ENCODE results near the gene CCDC9. TPM values are rescaled to one million over a fixed set of nuclear protein-coding genes. Genes with fewer than 3 reads are reported as not detected.

Gene CCDC9
- total and polyA plus RNA-seq, 2 of the 13 experiments (the other 11 are each of a cell fraction or from before 2014, with no cell fraction given) = 2.9 to 6.3 TPM

DNA sequence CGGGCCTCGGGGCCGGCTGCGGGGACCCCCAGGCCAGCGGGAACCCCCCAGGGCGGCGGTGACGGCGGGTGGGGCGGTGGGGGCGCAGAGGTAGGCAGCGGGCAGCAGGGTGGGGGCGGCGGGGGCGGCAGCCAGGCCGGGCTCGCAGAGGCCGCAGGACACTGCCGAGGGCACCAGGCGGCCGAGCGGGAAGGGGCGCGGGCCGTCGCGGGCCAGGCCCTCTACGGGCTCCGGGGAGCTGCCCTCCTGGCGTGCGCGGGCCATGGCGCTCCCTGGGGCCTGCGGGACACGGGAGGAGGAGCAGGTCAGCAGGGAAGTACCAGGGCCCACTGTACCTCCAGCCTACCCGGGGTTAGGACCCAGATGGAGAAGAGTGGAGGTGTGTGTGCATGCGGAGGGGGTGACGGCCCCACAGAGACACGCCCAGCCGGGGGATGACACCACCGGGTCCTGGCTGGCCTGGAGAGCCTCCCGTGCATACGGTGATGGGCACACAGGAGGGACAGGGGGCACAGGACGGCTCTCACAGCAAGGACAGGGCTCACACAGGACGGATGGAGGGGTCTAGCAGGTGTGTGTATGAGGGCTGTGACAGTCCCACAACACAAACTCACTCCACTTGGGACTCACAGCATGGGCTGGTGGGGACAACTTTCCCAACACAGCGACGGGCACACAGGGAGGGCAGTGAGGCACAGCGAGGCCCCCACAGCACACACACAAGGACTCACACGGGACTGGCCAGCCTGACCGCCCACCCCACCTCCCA, 28.0 kb upstream of the CCDC9 start (continued):
- no peak for TF ChIP-seq ZNF781 (CRISPR knock-in tag; IDR thresholded peaks at IDR 0.05; ENCODE audit: borderline replicate concordance, not compliant biosample characterization)
- TF ChIP-seq, protein P1, sequence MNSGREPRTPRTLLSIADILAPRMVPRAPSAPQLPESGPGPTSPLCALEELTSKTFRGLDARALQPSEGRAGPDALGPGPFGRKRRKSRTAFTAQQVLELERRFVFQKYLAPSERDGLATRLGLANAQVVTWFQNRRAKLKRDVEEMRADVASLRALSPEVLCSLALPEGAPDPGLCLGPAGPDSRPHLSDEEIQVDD (CRISPR knock-in tag; IDR thresholded peaks at IDR 0.05; ENCODE audit: borderline replicate concordance) = no peak
- no peak for TF ChIP-seq ZNF652 (CRISPR knock-in tag; IDR thresholded peaks at IDR 0.05; ENCODE audit: borderline replicate concordance, low read depth)
- no peak for TF ChIP-seq NR2C2 (CRISPR knock-in tag; IDR thresholded peaks at IDR 0.05; ENCODE audit: borderline replicate concordance)
- TF ChIP-seq, protein P2, sequence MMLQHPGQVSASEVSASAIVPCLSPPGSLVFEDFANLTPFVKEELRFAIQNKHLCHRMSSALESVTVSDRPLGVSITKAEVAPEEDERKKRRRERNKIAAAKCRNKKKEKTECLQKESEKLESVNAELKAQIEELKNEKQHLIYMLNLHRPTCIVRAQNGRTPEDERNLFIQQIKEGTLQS (CRISPR knock-in tag; IDR thresholded peaks at IDR 0.05) = peak; percentile 24; the same call in 1 of the 2 replicates
- TF ChIP-seq ZC3H4 (CRISPR knock-in tag; IDR thresholded peaks at IDR 0.05; ENCODE audit: borderline replicate concordance) = 0 out of 2 replicates have a peak, but pooled peaks have one; percentile 50
- TF ChIP-seq, protein P3, sequence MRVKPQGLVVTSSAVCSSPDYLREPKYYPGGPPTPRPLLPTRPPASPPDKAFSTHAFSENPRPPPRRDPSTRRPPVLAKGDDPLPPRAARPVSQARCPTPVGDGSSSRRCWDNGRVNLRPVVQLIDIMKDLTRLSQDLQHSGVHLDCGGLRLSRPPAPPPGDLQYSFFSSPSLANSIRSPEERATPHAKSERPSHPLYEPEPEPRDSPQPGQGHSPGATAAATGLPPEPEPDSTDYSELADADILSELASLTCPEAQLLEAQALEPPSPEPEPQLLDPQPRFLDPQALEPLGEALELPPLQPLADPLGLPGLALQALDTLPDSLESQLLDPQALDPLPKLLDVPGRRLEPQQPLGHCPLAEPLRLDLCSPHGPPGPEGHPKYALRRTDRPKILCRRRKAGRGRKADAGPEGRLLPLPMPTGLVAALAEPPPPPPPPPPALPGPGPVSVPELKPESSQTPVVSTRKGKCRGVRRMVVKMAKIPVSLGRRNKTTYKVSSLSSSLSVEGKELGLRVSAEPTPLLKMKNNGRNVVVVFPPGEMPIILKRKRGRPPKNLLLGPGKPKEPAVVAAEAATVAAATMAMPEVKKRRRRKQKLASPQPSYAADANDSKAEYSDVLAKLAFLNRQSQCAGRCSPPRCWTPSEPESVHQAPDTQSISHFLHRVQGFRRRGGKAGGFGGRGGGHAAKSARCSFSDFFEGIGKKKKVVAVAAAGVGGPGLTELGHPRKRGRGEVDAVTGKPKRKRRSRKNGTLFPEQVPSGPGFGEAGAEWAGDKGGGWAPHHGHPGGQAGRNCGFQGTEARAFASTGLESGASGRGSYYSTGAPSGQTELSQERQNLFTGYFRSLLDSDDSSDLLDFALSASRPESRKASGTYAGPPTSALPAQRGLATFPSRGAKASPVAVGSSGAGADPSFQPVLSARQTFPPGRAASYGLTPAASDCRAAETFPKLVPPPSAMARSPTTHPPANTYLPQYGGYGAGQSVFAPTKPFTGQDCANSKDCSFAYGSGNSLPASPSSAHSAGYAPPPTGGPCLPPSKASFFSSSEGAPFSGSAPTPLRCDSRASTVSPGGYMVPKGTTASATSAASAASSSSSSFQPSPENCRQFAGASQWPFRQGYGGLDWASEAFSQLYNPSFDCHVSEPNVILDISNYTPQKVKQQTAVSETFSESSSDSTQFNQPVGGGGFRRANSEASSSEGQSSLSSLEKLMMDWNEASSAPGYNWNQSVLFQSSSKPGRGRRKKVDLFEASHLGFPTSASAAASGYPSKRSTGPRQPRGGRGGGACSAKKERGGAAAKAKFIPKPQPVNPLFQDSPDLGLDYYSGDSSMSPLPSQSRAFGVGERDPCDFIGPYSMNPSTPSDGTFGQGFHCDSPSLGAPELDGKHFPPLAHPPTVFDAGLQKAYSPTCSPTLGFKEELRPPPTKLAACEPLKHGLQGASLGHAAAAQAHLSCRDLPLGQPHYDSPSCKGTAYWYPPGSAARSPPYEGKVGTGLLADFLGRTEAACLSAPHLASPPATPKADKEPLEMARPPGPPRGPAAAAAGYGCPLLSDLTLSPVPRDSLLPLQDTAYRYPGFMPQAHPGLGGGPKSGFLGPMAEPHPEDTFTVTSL (CRISPR knock-in tag; IDR thresholded peaks at IDR 0.05; ENCODE audit: borderline replicate concordance) = no peak
- TF ChIP-seq ONECUT2 (CRISPR knock-in tag; IDR thresholded peaks at IDR 0.05) = no peak
- no peak for TF ChIP-seq ZFP90 (CRISPR knock-in tag; IDR thresholded peaks at IDR 0.05; ENCODE audit: borderline replicate concordance)
- TF ChIP-seq FOXO1 (CRISPR knock-in tag; IDR thresholded peaks at IDR 0.05) = peak; percentile 39; the same call in 1 of the 2 replicates
- peak; percentile 34; the same call in 1 of the 2 replicates for TF ChIP-seq TBX2 (CRISPR knock-in tag; IDR thresholded peaks at IDR 0.05; ENCODE audit: borderline replicate concordance)
- no peak for TF ChIP-seq MED8 (CRISPR knock-in tag; IDR thresholded peaks at IDR 0.05; ENCODE audit: insufficient replicate concordance)
- no peak for TF ChIP-seq ZNF607 (CRISPR knock-in tag; IDR thresholded peaks at IDR 0.05; ENCODE audit: borderline replicate concordance)
- TF ChIP-seq CCDC6 (CRISPR knock-in tag; IDR thresholded peaks at IDR 0.05) = no peak; the same call in 1 of the 2 replicates
- no peak for TF ChIP-seq HNRNPUL1 (IDR thresholded peaks at IDR 0.05; ENCODE audit: low read depth, low read length)
- no peak for TF ChIP-seq GATA4 (IDR thresholded peaks at IDR 0.05; ENCODE audit: borderline replicate concordance, low read depth)
- TF ChIP-seq ZNF780A (CRISPR knock-in tag; IDR thresholded peaks at IDR 0.05) = 0 out of 2 replicates have a peak, but pooled peaks have one; percentile 24
- peak; percentile 83 for TF ChIP-seq RBFOX2 (IDR thresholded peaks at IDR 0.05; ENCODE audit: low read depth, low read length)
- TF ChIP-seq, protein P4, sequence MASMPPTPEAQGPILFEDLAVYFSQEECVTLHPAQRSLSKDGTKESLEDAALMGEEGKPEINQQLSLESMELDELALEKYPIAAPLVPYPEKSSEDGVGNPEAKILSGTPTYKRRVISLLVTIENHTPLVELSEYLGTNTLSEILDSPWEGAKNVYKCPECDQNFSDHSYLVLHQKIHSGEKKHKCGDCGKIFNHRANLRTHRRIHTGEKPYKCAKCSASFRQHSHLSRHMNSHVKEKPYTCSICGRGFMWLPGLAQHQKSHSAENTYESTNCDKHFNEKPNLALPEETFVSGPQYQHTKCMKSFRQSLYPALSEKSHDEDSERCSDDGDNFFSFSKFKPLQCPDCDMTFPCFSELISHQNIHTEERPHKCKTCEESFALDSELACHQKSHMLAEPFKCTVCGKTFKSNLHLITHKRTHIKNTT (CRISPR knock-in tag; IDR thresholded peaks at IDR 0.05) = no peak
- TF ChIP-seq GFI1 (CRISPR knock-in tag; IDR thresholded peaks at IDR 0.05; ENCODE audit: borderline replicate concordance) = no peak
- no peak for TF ChIP-seq ARHGAP35 (CRISPR knock-in tag; IDR thresholded peaks at IDR 0.05; ENCODE audit: borderline replicate concordance)
- no peak for TF ChIP-seq PPARG (CRISPR knock-in tag; conservative IDR thresholded peaks at IDR 0.05)
